Measurements from ENCODE around the gene SNAP29.
"Not testable (repeated sequence)": the region's sequence is repeated elsewhere in the genome, so short reads cannot be mapped to it uniquely, and the experiment has no call there.

The SNAP29 gene

GRCh38 chr22:20858615-20859416 is at the start of gene SNAP29, which contains the start of gene PI4KA:
Gene SNAP29, plus strand, starts transcription at chr22:20859007. Its CDS starts 104 bp downstream, at chr22:20859111.
Gene PI4KA, minus strand, starts transcription at chr22:20858811. Its CDS starts 86 bp downstream, at chr22:20858725.
- TF ChIP-seq ZNF274 (IDR thresholded peaks at IDR 0.05; ENCODE audit: low read depth, low read length), result no peak
- peak within 1 kb of the TSS; percentile 93 for H3K4me3 ChIP-seq (ENCODE audit: low read length)

GRCh38 chr22:20809538-20810185 is 49.1 kb upstream of the SNAP29 start:
- no peak for TF ChIP-seq ZNF274 (IDR thresholded peaks at IDR 0.05; ENCODE audit: low read depth, low read length)
- no peak overlapping the region for H3K4me3 ChIP-seq (ENCODE audit: low read length)

- no peak overlapping the region for H3K4me3 ChIP-seq (ENCODE audit: low read length)
- TF ChIP-seq ZNF274 (IDR thresholded peaks at IDR 0.05; ENCODE audit: low read depth, low read length), result no peak
Observed at GRCh38 chr22:20810645-20811044, 48.2 kb upstream of the SNAP29 start.

GRCh38 chr22:20811171-20811570 is 47.6 kb upstream of the SNAP29 start:
- no peak for TF ChIP-seq ZNF274 (IDR thresholded peaks at IDR 0.05; ENCODE audit: low read depth, low read length)
- H3K4me3 ChIP-seq (ENCODE audit: low read length), result no peak overlapping the region

- H3K4me3 ChIP-seq (ENCODE audit: low read length), result no peak overlapping the region
- no peak for TF ChIP-seq ZNF274 (IDR thresholded peaks at IDR 0.05; ENCODE audit: low read depth, low read length)
Observed at GRCh38 chr22:20811971-20812660, 46.7 kb upstream of the SNAP29 start.

- no peak for TF ChIP-seq ZNF274 (IDR thresholded peaks at IDR 0.05; ENCODE audit: low read depth, low read length)
Observed at GRCh38 chr22:20813056-20813455, 45.8 kb upstream of the SNAP29 start.

GRCh38 chr22:20814221-20814808 is 44.5 kb upstream of the SNAP29 start:
- TF ChIP-seq ZNF274 (IDR thresholded peaks at IDR 0.05; ENCODE audit: low read depth, low read length), result no peak
- H3K4me3 ChIP-seq (ENCODE audit: low read length), result no peak overlapping the region

More at GRCh38 chr22:20813056-20813455, 45.8 kb upstream of the SNAP29 start:
- no peak overlapping the region for H3K4me3 ChIP-seq (ENCODE audit: low read length)

GRCh38 chr22:20815477-20816050 is 43.2 kb upstream of the SNAP29 start:
- H3K4me3 ChIP-seq (ENCODE audit: low read length), result no peak overlapping the region
- TF ChIP-seq ZNF274 (IDR thresholded peaks at IDR 0.05; ENCODE audit: low read depth, low read length), result no peak

- TF ChIP-seq ZNF274 (IDR thresholded peaks at IDR 0.05; ENCODE audit: low read depth, low read length), result no peak
- no peak overlapping the region for H3K4me3 ChIP-seq (ENCODE audit: low read length)
Observed at GRCh38 chr22:20816559-20816958, 42.2 kb upstream of the SNAP29 start.

GRCh38 chr22:20818471-20818870 is 40.3 kb upstream of the SNAP29 start:
- no peak for TF ChIP-seq ZNF274 (IDR thresholded peaks at IDR 0.05; ENCODE audit: low read depth, low read length)
- H3K4me3 ChIP-seq (ENCODE audit: low read length), result no peak overlapping the region

GRCh38 chr22:20819471-20819870 is 39.3 kb upstream of the SNAP29 start:
- H3K4me3 ChIP-seq (ENCODE audit: low read length), result no peak overlapping the region
- TF ChIP-seq ZNF274 (IDR thresholded peaks at IDR 0.05; ENCODE audit: low read depth, low read length), result no peak

- not testable (repeated sequence) for H3K4me3 ChIP-seq (ENCODE audit: low read length)
Observed at GRCh38 chr22:20821717-20822239, 37.0 kb upstream of the SNAP29 start.

GRCh38 chr22:20822240-20822639 is 36.6 kb upstream of the SNAP29 start:
- TF ChIP-seq ZNF274 (IDR thresholded peaks at IDR 0.05; ENCODE audit: low read depth, low read length), result no peak

GRCh38 chr22:20823264-20823663 is 35.5 kb upstream of the SNAP29 start:
- TF ChIP-seq ZNF274 (IDR thresholded peaks at IDR 0.05; ENCODE audit: low read depth, low read length), result no peak

More at GRCh38 chr22:20822240-20822639, 36.6 kb upstream of the SNAP29 start:
- H3K4me3 ChIP-seq (ENCODE audit: low read length), result no peak overlapping the region

GRCh38 chr22:20825216-20825615 is 33.6 kb upstream of the SNAP29 start:
- H3K4me3 ChIP-seq (ENCODE audit: low read length), result not testable (repeated sequence)

More at GRCh38 chr22:20823264-20823663, 35.5 kb upstream of the SNAP29 start:
- no peak overlapping the region for H3K4me3 ChIP-seq (ENCODE audit: low read length)

Data from GM08714 (cell line).